Astrocyte (in vitro differentiated cells and primary cell): ENCODE data around the gene EIF1B.

ENCODE experiments used
- CTCF ChIP-seq: IDR thresholded peaks from 2 replicates; pipeline ENCODE4 v1.5.1; 2011; ENCODE audit warnings: low read depth, mild to moderate bottlenecking, inconsistent platforms, low read length, moderate library complexity; ENCODE audit not compliant: insufficient read depth
- EZH2 ChIP-seq: IDR thresholded peaks from 2 replicates; pipeline ENCODE4 v1.6.1; 2012; ENCODE audit warnings: mild to moderate bottlenecking, low read length, inconsistent platforms; ENCODE audit not compliant: insufficient read depth

GRCh38 chr3:40292637-40293349, 16.7 kb upstream of the EIF1B start:
- no peak for TF ChIP-seq CTCF
- TF ChIP-seq EZH2: no peak
